Body of pancreas (tissue), 4 donors: ENCODE data around the gene HELZ.

Experiments
- CTCF ChIP-seq, 7 experiments: fragments of 450-650 bp in 4 of 7; fragments of 200-600 bp in 3 of 7; sonication (generic) in 3 of 7; IDR thresholded peaks; one replicate each; pipeline ENCODE4 v1.5.1; 2016 to 2019; ENCODE audit warnings: antibody characterized with exemption in 7 of 7
- POLR2A ChIP-seq, 3 donors: fragments of 450-650 bp; IDR thresholded peaks; one replicate each; pipeline ENCODE4 v1.6.1; 2016; ENCODE audit warnings: antibody characterized with exemption in 3 of 3, mild to moderate bottlenecking in 2 of 3

- no peak for TF ChIP-seq CTCF (IDR thresholded peaks at IDR 0.05)
- no peak for TF ChIP-seq POLR2A (IDR thresholded peaks at IDR 0.05)
Observed at GRCh38 chr17:67022451-67022810, 222.6 kb downstream of the HELZ start.
